Immature natural killer cell (primary cell): ENCODE data around the gene NT5DC1. TPM values are rescaled to one million over a fixed set of nuclear protein-coding genes. Genes with fewer than 3 reads are reported as not detected.

Experiments used
- DNase-seq, 3 donors: peaks; one replicate each; pipeline ENCODE4 v3.0.0; 2022; ENCODE audit warnings: mixed read lengths in 1 of 3
- H3K27ac Mint-ChIP-seq, 6 donors: one replicate each; pipeline ENCODE4 v1.8.0; 2020; ENCODE audit warnings: mixed read lengths in 6 of 6, mild to moderate bottlenecking in 5 of 6, inconsistent platforms in 4 of 6, moderate library complexity in 3 of 6
- H3K27me3 Mint-ChIP-seq, 3 donors: one replicate each; pipeline ENCODE4 v1.8.0; 2020 to 2021; ENCODE audit warnings: low read depth in 3 of 3, mild to moderate bottlenecking in 3 of 3, mixed read lengths in 3 of 3, moderate library complexity in 3 of 3, inconsistent platforms in 1 of 3
- H3K36me3 Mint-ChIP-seq, 3 donors: one replicate each; pipeline ENCODE4 v1.8.0; 2020; ENCODE audit warnings: mixed read lengths in 3 of 3, inconsistent platforms in 2 of 3, mild to moderate bottlenecking in 2 of 3
- H3K4me1 Mint-ChIP-seq, 2 donors: one replicate each; pipeline ENCODE4 v1.8.0; 2020; ENCODE audit warnings: inconsistent platforms in 2 of 2, mild to moderate bottlenecking in 2 of 2, mixed read lengths in 2 of 2, moderate library complexity in 1 of 2
- H3K4me3 Mint-ChIP-seq, 5 donors: one replicate each; pipeline ENCODE4 v1.8.0; 2020; ENCODE audit warnings: mild to moderate bottlenecking in 5 of 5, mixed read lengths in 5 of 5, inconsistent platforms in 3 of 5, moderate library complexity in 3 of 5
- H3K9me3 Mint-ChIP-seq, 6 donors: one replicate each; pipeline ENCODE4 v1.8.0; 2020; ENCODE audit warnings: mild to moderate bottlenecking in 6 of 6, mixed read lengths in 6 of 6, inconsistent platforms in 4 of 6, moderate library complexity in 3 of 6
- polyA plus RNA-seq, 3 donors: library from polyadenylated mRNA; unstranded; fragments of 300-500 nt; fragmentation: Illumina TruSeq; gene quantifications; one replicate each; pipeline ENCODE4 v1.2.3, GENCODE V29; 2021

The NT5DC1 gene
- polyA plus RNA-seq, 3 donors from 2014 or later, result 30.6 to 44.8 (median 35.9) TPM

- peaks cover under 1 to 4% (median 2%) of the 10 kb centered on the region in 3 donors for H3K27me3 Mint-ChIP-seq
- peak overlapping the region; percentile 76 to 92 (median 88) for H3K27ac Mint-ChIP-seq
These were observed 657 bp downstream of the NT5DC1 start for GRCh38 chr6:116101302-116101718.

GRCh38 chr6:116101790-116102189, 1.1 kb downstream of the NT5DC1 start:
- peaks cover 0 to 4% (median 2%) of the 10 kb centered on the region in 3 donors for H3K27me3 Mint-ChIP-seq
- peaks cover 36 to 61% of the 10 kb centered on the region in 2 donors for H3K4me1 Mint-ChIP-seq
- no peak for DNase-seq
- H3K36me3 Mint-ChIP-seq, result peaks cover 0 to under 1% (median 0%) of the 10 kb centered on the region in 3 donors
- H3K4me3 Mint-ChIP-seq, result peak overlapping the region; percentile 90 to 98 (median 94)
- peaks cover 0 to 2% (median 0%) of the 10 kb centered on the region in 6 donors for H3K9me3 Mint-ChIP-seq
- H3K27ac Mint-ChIP-seq, result peak overlapping the region; percentile 76 to 92 (median 88)

More at GRCh38 chr6:116101302-116101718, 657 bp downstream of the NT5DC1 start:
- Mint-ChIP-seq H3K36me3 (peaks cover 0 to 3% (median 0%) of the 10 kb centered on the region in 3 donors), H3K4me1 (peaks cover 36 to 61% of the 10 kb centered on the region in 2 donors), H3K4me3 (peak overlapping the region; percentile 90 to 98 (median 94)), H3K9me3 (peaks cover 0 to 7% (median 2%) of the 10 kb centered on the region in 6 donors)
- no peak for DNase-seq

GRCh38 chr6:116102873-116103272, 2.2 kb downstream of the NT5DC1 start:
- Mint-ChIP-seq H3K27ac (no peak overlapping the region), H3K36me3 (no peaks in the 10 kb centered on the region), H3K9me3 (no peaks in the 10 kb centered on the region), H3K4me1 (peaks cover 36 to 61% of the 10 kb centered on the region in 2 donors), H3K27me3 (peaks cover 0 to 4% (median 2%) of the 10 kb centered on the region in 3 donors), H3K4me3 (peak overlapping the region in 3 of 5 donors; percentile 22 to 49 (median 25))
- no peak for DNase-seq

GRCh38 chr6:116104636-116105035, 4.0 kb downstream of the NT5DC1 start:
- Mint-ChIP-seq H3K36me3 (peaks cover 7 to 11% (median 10%) of the 10 kb centered on the region in 3 donors), H3K4me1 (peaks cover 36 to 59% of the 10 kb centered on the region in 2 donors), H3K27ac (no peak overlapping the region), H3K4me3 (no peak overlapping the region), H3K9me3 (no peaks in the 10 kb centered on the region), H3K27me3 (peaks cover 0 to 4% (median 3%) of the 10 kb centered on the region in 3 donors)
- no peak for DNase-seq

DNA sequence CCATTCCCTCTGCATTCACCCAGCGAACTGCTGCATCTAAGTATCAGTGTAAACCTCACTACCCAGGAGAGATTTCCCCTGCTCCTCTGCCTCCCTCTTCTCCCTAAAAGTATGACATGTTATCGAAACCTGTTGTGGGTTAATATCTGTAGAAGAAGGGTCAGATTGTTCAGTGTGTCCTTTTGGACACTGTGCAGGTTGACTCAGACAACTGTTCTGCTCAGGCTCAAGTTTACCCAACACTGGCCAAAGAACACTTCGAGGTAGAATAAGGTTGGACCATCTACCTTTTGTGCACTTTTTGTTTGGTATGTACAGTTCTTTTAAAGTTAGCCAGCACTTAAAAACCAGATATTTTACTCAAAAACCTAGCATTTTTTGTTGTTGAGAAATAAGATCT, 4.6 kb downstream of the NT5DC1 start:
- DNase-seq, result no peak
- H3K9me3 Mint-ChIP-seq, result no peaks in the 10 kb centered on the region
- H3K4me3 Mint-ChIP-seq, result no peak overlapping the region
- no peak overlapping the region for H3K27ac Mint-ChIP-seq
- peaks cover 0 to 4% (median 3%) of the 10 kb centered on the region in 3 donors for H3K27me3 Mint-ChIP-seq
- H3K4me1 Mint-ChIP-seq, result peaks cover 33 to 53% of the 10 kb centered on the region in 2 donors
- peaks cover 9 to 14% (median 13%) of the 10 kb centered on the region in 3 donors for H3K36me3 Mint-ChIP-seq

DNA sequence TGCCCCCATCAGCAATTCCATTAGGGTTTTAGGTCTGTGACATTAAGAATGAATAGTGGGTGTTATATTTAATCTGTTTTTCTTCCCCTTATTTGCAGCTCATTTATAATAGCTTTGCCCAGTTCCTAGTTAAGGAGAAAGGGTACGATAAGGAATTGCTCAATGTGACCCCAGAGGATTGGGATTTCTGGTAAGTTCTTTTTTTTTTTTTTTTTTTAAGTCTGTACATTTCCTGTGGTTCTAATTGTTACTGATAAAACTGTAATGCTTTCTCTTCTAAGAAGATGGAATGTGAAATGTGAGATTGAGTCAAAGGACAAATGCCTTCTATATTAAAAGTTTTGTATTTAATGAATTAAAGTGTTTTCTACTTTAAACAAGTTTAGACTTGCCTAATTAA, 5.5 kb downstream of the NT5DC1 start:
- H3K36me3 Mint-ChIP-seq, result peaks cover 15 to 20% (median 20%) of the 10 kb centered on the region in 3 donors
- no peak for DNase-seq
- no peaks in the 10 kb centered on the region for H3K9me3 Mint-ChIP-seq
- H3K27me3 Mint-ChIP-seq, result peaks cover 0 to 3% (median 2%) of the 10 kb centered on the region in 3 donors
- no peak overlapping the region for H3K4me3 Mint-ChIP-seq
- H3K27ac Mint-ChIP-seq, result no peak overlapping the region
- H3K4me1 Mint-ChIP-seq, result peaks cover 30 to 48% of the 10 kb centered on the region in 2 donors

DNA sequence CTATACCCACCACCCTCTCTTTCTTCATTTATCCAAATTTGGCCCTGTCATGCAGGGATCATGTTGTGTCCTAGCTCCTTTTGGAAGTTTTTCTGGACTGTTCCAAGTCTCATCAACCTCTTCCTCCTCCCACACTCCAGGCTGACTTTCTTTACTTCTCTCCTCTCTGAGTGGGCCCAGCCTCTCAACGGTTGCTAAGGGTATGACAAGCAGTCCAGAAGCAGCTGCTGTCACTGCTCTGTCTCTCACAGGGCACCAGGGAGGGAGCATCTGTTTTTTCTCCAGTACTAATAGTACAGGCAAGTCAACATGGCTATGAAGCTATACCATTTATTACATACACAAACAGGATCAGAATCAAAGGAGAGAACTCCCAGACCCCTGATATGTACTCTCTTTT, 8.2 kb downstream of the NT5DC1 start:
- no peak overlapping the region for H3K4me3 Mint-ChIP-seq
- no peaks in the 10 kb centered on the region for H3K9me3 Mint-ChIP-seq
- no peak overlapping the region for H3K27ac Mint-ChIP-seq
- peaks cover 0 to 3% (median 0%) of the 10 kb centered on the region in 3 donors for H3K27me3 Mint-ChIP-seq
- H3K36me3 Mint-ChIP-seq, result peaks cover 27 to 37% (median 32%) of the 10 kb centered on the region in 3 donors
- no peak for DNase-seq
- H3K4me1 Mint-ChIP-seq, result peaks cover 9 to 23% of the 10 kb centered on the region in 2 donors

DNA sequence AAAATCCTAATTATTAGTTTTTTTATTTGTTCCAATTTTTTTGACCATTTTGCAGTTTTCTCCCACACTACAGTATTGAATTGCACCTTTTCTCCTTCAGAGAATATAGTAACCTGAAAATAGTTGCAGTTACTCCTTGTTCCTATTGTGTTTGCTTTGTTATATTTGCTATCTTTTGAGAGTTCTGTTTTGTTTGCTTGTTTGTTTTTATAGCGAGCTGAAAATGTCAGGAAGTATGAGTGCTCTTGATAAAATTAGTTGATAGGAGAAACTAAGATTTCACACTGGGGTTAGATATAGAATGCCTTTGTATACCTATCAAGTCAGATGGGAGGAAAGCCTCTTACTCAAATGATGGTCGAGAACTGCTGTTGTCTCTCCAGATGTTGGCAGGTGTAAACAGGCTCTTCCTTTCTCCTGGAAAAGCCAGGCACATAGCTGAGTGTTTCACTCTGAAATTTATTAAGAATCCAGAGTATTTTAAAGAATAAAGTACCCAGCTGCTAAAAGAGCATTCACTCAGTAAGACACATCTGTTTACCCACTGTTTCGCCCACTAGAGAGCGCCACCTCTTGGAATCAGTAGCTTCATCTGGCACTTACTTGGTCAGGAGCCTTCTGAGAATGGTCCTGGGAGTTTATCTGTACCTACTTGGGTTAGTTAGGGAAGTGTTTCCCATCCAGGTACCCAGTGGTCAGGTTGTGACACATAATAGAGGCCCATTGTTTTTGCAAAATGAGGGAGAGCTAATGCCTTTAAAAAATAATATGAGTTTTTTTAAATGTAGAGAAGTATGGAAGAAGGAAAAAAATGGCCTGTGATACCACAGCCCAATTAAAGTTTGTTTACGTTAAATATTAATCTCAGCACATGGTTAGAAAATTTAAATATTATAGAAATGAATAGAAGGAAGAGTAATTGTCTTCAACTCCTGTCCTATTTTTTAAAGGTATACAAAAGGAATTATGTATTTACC, 11.2 kb downstream of the NT5DC1 start:
- Mint-ChIP-seq H3K4me3 (no peak overlapping the region), H3K27ac (peak overlapping the region in 2 of 6 donors; percentile 34 to 54), H3K27me3 (peaks cover 0 to 3% (median 0%) of the 10 kb centered on the region in 3 donors), H3K9me3 (no peaks in the 10 kb centered on the region), H3K4me1 (no peaks in the 10 kb centered on the region), H3K36me3 (peaks cover 27 to 47% (median 32%) of the 10 kb centered on the region in 3 donors)
- DNase-seq, result no peak

DNA sequence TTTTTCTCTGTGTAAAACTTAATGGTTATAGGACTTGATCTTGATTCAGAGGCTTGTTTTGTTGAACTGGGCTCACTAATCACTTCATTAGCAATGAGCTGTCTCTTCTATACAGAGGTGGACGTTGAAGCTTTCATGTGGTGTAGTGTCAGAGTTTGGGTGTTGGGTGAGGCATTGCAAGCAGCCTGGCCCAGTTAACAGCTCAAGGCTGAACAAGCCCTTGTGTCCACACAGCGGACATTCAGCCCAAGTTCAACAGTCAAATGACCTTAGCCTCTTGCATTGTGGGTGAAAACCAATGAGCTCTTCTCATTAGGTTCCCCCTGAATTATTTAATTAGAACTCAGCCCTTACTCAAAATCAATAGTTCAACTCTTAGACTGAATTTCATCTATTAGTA, 12.7 kb downstream of the NT5DC1 start:
- Mint-ChIP-seq H3K4me3 (no peak overlapping the region), H3K27me3 (peaks cover 0 to 3% (median 0%) of the 10 kb centered on the region in 3 donors), H3K4me1 (no peaks in the 10 kb centered on the region), H3K9me3 (no peaks in the 10 kb centered on the region), H3K27ac (no peak overlapping the region), H3K36me3 (peaks cover 27 to 47% (median 32%) of the 10 kb centered on the region in 3 donors)
- DNase-seq, result no peak

DNA sequence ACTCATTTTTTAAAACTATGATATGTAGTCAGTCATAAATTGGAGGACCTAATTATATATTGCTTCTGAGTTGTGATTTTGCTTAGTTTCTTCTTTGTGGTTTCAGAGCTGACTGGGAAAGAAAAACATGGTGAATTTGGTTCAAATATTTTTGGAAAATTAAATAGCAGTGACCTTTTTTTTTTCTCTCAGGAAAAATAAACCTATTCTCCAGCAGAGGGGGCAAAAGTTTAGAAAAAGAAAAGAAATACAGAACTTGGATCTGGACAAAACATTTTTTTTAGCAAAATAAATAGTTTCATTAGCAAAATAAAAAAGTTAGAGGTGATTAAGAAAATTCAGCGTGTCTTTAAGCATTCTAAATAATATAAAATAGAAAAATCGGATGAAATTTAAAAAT, 15.1 kb downstream of the NT5DC1 start:
- Mint-ChIP-seq H3K36me3 (peaks cover 14 to 43% (median 14%) of the 10 kb centered on the region in 3 donors), H3K27ac (no peak overlapping the region)
- no peak for DNase-seq

DNA sequence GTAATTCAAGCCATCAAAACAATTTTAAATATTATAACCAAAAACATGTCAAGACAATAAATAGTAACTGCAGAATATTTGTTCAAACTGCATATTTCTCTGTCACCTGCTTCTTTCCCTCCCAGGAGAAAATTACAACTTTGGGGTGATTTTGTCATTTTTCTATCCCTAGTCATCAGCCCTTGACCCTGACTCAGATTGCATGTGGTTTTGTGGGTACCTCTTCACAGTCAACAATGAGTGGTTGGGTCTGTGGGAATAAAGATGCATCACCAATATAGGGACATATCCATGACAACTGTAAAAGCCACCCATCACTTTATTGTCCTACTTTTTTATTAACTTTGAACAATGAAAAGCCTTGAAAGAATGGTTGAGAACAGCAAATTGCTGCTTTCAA, 18.0 kb downstream of the NT5DC1 start:
- H3K4me3 Mint-ChIP-seq, result no peak overlapping the region
- no peak for DNase-seq
- peak overlapping the region in 4 of 6 donors; percentile 2 to 49 (median 41) for H3K27ac Mint-ChIP-seq
- H3K27me3 Mint-ChIP-seq, result no peaks in the 10 kb centered on the region
- H3K4me1 Mint-ChIP-seq, result no peaks in the 10 kb centered on the region
- H3K9me3 Mint-ChIP-seq, result no peaks in the 10 kb centered on the region
- H3K36me3 Mint-ChIP-seq, result peaks cover 0 to 37% (median 0%) of the 10 kb centered on the region in 3 donors

More for the DNA sequence above, 15.1 kb downstream of the NT5DC1 start:
- no peaks in the 10 kb centered on the region for H3K9me3 Mint-ChIP-seq
- H3K4me3 Mint-ChIP-seq, result no peak overlapping the region
- H3K4me1 Mint-ChIP-seq, result no peaks in the 10 kb centered on the region
- no peaks in the 10 kb centered on the region for H3K27me3 Mint-ChIP-seq

GRCh38 chr6:116120430-116120829, 19.8 kb downstream of the NT5DC1 start:
- no peaks in the 10 kb centered on the region for H3K9me3 Mint-ChIP-seq
- H3K4me1 Mint-ChIP-seq, result no peaks in the 10 kb centered on the region
- DNase-seq, result no peak
- no peaks in the 10 kb centered on the region for H3K27me3 Mint-ChIP-seq
- no peak overlapping the region for H3K27ac Mint-ChIP-seq
- no peak overlapping the region for H3K4me3 Mint-ChIP-seq
- H3K36me3 Mint-ChIP-seq, result peaks cover 0 to 32% (median 4%) of the 10 kb centered on the region in 3 donors

DNA sequence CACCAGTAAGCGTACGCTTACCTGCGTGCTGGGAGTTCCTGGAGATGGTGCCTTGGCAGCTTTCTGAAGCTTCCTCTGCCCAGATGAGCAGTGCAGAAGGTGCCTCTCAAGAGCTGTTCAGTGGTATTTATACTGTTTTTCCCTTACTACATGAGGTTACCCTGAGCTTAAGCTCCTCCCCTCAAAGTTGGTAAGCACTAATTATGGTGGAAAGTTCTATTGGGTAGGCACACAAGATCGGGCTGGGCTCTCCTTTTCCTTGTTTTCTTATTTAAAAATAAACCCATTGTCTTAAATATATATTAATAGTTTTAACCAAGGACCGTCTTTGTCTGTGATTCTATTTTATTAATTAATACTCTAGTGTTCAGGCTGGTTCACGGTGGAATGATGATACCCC, 25.4 kb downstream of the NT5DC1 start, which contains the start of gene COL10A1:
Gene COL10A1 (minus strand): TSS at position 101 of the 400 bp plus-strand sequence. CDS start 640 bp downstream, outside the sequence.
- H3K9me3 Mint-ChIP-seq, result no peaks in the 10 kb centered on the region

More for the DNA sequence above, 25.4 kb downstream of the NT5DC1 start, which contains the start of gene COL10A1:
- Mint-ChIP-seq H3K4me3 (no peak within 1 kb of the TSS), H3K4me1 (peaks cover 4 to 13% of the 10 kb centered on the region in 2 donors), H3K36me3 (peaks cover 0 to 24% (median 4%) of the 10 kb centered on the region in 3 donors), H3K27me3 (no peaks in the 10 kb centered on the region), H3K27ac (no peak within 1 kb of the TSS)
- DNase-seq, result no peak
